Loucy (cell line): ENCODE data around the gene SMIM5.

Experiments
- H2AFZ ChIP-seq: fragments of 200-600 bp; sonication (generic); 2 replicates; pipeline ENCODE4 v1.6.0; 2016; ENCODE audit warnings: antibody characterized with exemption, mild to moderate bottlenecking, low read length, moderate library complexity
- H3F3A ChIP-seq: fragments of 200-600 bp; 2 replicates; pipeline ENCODE4 v1.6.0; 2016; ENCODE audit warnings: antibody characterized with exemption, low read depth, mild to moderate bottlenecking
- H3K27me3 ChIP-seq: fragments of 200-600 bp; sonication (generic); 2 replicates; pipeline ENCODE4 v1.6.1; 2014; ENCODE audit warnings: low read length, mild to moderate bottlenecking; ENCODE audit not compliant: insufficient read depth, poor library complexity, severe bottlenecking
- H3K36me3 ChIP-seq: fragments of 200-600 bp; sonication (generic); 2 replicates; pipeline ENCODE4 v1.6.1; 2016; ENCODE audit warnings: low read length; ENCODE audit not compliant: insufficient read depth
- H3K4me1 ChIP-seq: fragments of 200-600 bp; sonication (generic); 2 replicates; pipeline ENCODE4 v1.5.1; 2014; ENCODE audit warnings: low read length, mild to moderate bottlenecking; ENCODE audit not compliant: insufficient read depth, poor library complexity, severe bottlenecking
- H3K4me2 ChIP-seq: fragments of 200-600 bp; sonication (generic); 2 replicates; pipeline ENCODE4 v1.6.0; 2014; ENCODE audit warnings: antibody characterized with exemption, low read length, low read depth, mild to moderate bottlenecking; ENCODE audit not compliant: poor library complexity, severe bottlenecking
- H3K4me3 ChIP-seq: fragments of 200-600 bp; sonication (generic); 2 replicates; pipeline ENCODE4 v1.5.1; 2014; ENCODE audit warnings: low read length, mild to moderate bottlenecking, mixed read lengths; ENCODE audit not compliant: poor library complexity, severe bottlenecking
- H3K79me2 ChIP-seq: fragments of 200-600 bp; sonication (generic); 2 replicates; pipeline ENCODE4 v1.6.1; 2014; ENCODE audit warnings: low read length; ENCODE audit not compliant: insufficient read depth
- H3K9ac ChIP-seq: fragments of 200-600 bp; sonication (generic); 2 replicates; pipeline ENCODE4 v1.6.0; 2014; ENCODE audit warnings: mild to moderate bottlenecking, low read depth, low read length, moderate library complexity; ENCODE audit not compliant: poor library complexity, severe bottlenecking
- H3K9me2 ChIP-seq: fragments of 200-600 bp; sonication (generic); replicated peaks from 2 replicates; pipeline ENCODE4 v1.6.1; 2016; ENCODE audit warnings: low read depth, low read length, mixed read lengths
- H3K9me3 ChIP-seq: fragments of 200-600 bp; sonication (generic); 2 replicates; pipeline ENCODE4 v1.6.1; 2014; ENCODE audit warnings: mild to moderate bottlenecking, antibody characterized with exemption, low read length, low read depth; ENCODE audit not compliant: insufficient read depth
- H4K20me1 ChIP-seq: fragments of 200-600 bp; sonication (generic); 2 replicates; pipeline ENCODE4 v1.6.0; 2014; ENCODE audit warnings: antibody characterized with exemption, low read length, mild to moderate bottlenecking; ENCODE audit not compliant: insufficient read depth, poor library complexity, severe bottlenecking
- CTCF ChIP-seq: fragments of 200-600 bp; sonication (generic); conservative IDR thresholded peaks from 2 replicates; pipeline ENCODE4 v1.5.1; 2014; ENCODE audit warnings: mild to moderate bottlenecking, antibody characterized with exemption, low read length
- EZH2phosphoT487 ChIP-seq: fragments of 200-600 bp; IDR thresholded peaks from 2 replicates; pipeline ENCODE4 v1.6.1; 2018; ENCODE audit warnings: antibody characterized with exemption, mild to moderate bottlenecking, moderate library complexity, borderline replicate concordance

The SMIM5 gene

GRCh38 chr17:75676461-75676860, 43.2 kb downstream of the SMIM5 start:
- H3F3A ChIP-seq, result no peaks in the 10 kb centered on the region
- no peaks in the 10 kb centered on the region for H3K9me3 ChIP-seq
- no peaks in the 10 kb centered on the region for H4K20me1 ChIP-seq
- no peak overlapping the region for H3K4me2 ChIP-seq
- H3K9ac ChIP-seq, result no peak overlapping the region
- no peak overlapping the region for H3K4me3 ChIP-seq
- peaks cover 50% of the 10 kb centered on the region for H3K79me2 ChIP-seq
- no peak overlapping the region for H2AFZ ChIP-seq
- H3K4me1 ChIP-seq, result no peaks in the 10 kb centered on the region
- H3K27me3 ChIP-seq, result no peaks in the 10 kb centered on the region
- H3K36me3 ChIP-seq, result peaks cover 32% of the 10 kb centered on the region
- no peaks in the 10 kb centered on the region for H3K9me2 ChIP-seq
- TF ChIP-seq EZH2phosphoT487 (no peak), CTCF (no peak)

GRCh38 chr17:75679706-75680211, 46.5 kb downstream of the SMIM5 start:
- H3K9ac ChIP-seq, result no peak overlapping the region
- H3K27me3 ChIP-seq, result no peaks in the 10 kb centered on the region
- peaks cover 10% of the 10 kb centered on the region for H3K36me3 ChIP-seq
- no peaks in the 10 kb centered on the region for H3K9me2 ChIP-seq
- no peaks in the 10 kb centered on the region for H4K20me1 ChIP-seq
- no peak for TF ChIP-seq EZH2phosphoT487
- TF ChIP-seq CTCF, result no peak
- H3K4me1 ChIP-seq, result no peaks in the 10 kb centered on the region
- H3K9me3 ChIP-seq, result no peaks in the 10 kb centered on the region
- H3K79me2 ChIP-seq, result peaks cover 52% of the 10 kb centered on the region
- H2AFZ ChIP-seq, result no peak overlapping the region
- no peak overlapping the region for H3K4me3 ChIP-seq
- H3F3A ChIP-seq, result no peaks in the 10 kb centered on the region
- no peak overlapping the region for H3K4me2 ChIP-seq

- no peaks in the 10 kb centered on the region for H3K9me3 ChIP-seq
- no peak overlapping the region for H2AFZ ChIP-seq
- H3K4me2 ChIP-seq, result no peak overlapping the region
- no peak overlapping the region for H3K9ac ChIP-seq
- no peaks in the 10 kb centered on the region for H3K4me1 ChIP-seq
- no peaks in the 10 kb centered on the region for H4K20me1 ChIP-seq
- H3K4me3 ChIP-seq, result no peak overlapping the region
- no peaks in the 10 kb centered on the region for H3F3A ChIP-seq
- peaks cover 56% of the 10 kb centered on the region for H3K79me2 ChIP-seq
- H3K9me2 ChIP-seq, result no peaks in the 10 kb centered on the region
- H3K36me3 ChIP-seq, result peaks cover 10% of the 10 kb centered on the region
- TF ChIP-seq EZH2phosphoT487 (no peak), CTCF (no peak)
- no peaks in the 10 kb centered on the region for H3K27me3 ChIP-seq
These were observed 47.2 kb downstream of the SMIM5 start for GRCh38 chr17:75680431-75680830.
